Ectodermal cell (in vitro differentiated cells): Measurements from ENCODE around the gene PLD1.
"Not testable (repeated sequence)": the region's sequence is repeated elsewhere in the genome, so short reads cannot be mapped to it uniquely, and the experiment has no call there.

Source experiments
- H3K27ac ChIP-seq: 2 replicates; pipeline ENCODE4 v1.7.0; 2013; ENCODE audit warnings: mild to moderate bottlenecking, low read depth, low read length; ENCODE audit not compliant: insufficient read depth, poor library complexity, severe bottlenecking
- H3K27me3 ChIP-seq: 2 replicates; pipeline ENCODE4 v1.7.0; 2013; ENCODE audit warnings: mild to moderate bottlenecking, low read length; ENCODE audit not compliant: insufficient read depth, control insufficient read depth, poor library complexity, severe bottlenecking
- H3K36me3 ChIP-seq: one replicate; pipeline ENCODE4 v1.7.0; 2013; ENCODE audit warnings: low read length; ENCODE audit not compliant: control insufficient read depth, insufficient read depth
- H3K4me1 ChIP-seq: one replicate; pipeline ENCODE4 v1.7.0; 2013; ENCODE audit warnings: low read length; ENCODE audit not compliant: control insufficient read depth, insufficient read depth
- H3K4me3 ChIP-seq: 2 replicates; pipeline ENCODE4 v1.7.0; 2013; ENCODE audit warnings: low read depth, low read length, control low read depth; ENCODE audit not compliant: insufficient read depth
- H3K9me3 ChIP-seq: 2 replicates; pipeline ENCODE4 v1.7.0; 2013; ENCODE audit warnings: mild to moderate bottlenecking, low read length, moderate library complexity; ENCODE audit not compliant: control insufficient read depth
- WGBS, 2 experiments: methylation state at CpG; one replicate each; pipeline ENCODE4 v1.1.7; 2013; ENCODE audit warnings: missing lambda C conversion rate in 2 of 2; 5-methylcytosine and 5-hydroxymethylcytosine counted together

The PLD1 gene

DNA sequence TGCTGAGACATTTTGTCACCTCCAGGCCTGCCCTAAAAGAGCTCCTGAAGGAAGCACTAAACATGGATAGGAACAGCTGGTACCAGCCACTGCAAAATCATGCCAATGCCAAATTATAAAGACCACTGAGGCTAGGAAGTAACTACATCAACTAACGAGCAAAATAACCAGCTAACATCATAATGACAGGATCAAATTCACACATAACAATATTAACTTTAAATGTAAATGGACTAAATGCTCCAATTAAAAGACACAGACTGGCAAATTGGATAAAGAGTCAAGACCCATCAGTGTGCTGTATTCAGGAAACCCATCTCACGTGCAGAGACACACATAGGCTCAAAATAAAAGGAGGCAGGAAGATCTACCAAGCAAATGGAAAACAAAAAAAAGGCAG is 183.5 kb downstream of the PLD1 start:
- H3K4me3 ChIP-seq, H3K4me1 ChIP-seq, H3K27me3 ChIP-seq, H3K9me3 ChIP-seq, H3K36me3 ChIP-seq, H3K27ac ChIP-seq: not testable (repeated sequence)
- WGBS, 2 experiments: 94 to 100% methylated on average over 1 of the region's 2 CpGs

DNA sequence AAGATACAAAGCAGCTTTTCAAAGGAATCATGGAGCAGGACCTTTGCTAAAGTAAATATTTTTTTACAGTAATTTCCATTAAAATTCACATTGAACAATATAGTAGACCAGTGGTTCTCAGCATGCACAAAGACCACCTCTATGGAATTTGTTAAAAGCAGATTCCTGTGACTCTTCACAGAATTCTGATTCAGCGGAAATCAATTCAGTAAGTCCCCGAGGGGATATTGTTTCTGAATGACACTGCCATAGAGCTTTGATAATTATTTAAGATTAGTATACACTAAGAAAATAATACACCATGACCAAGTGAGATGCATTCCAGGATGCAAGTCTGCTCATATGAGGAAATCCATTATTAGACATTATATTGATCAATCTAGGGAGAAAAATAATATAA is 188.2 kb downstream of the PLD1 start:
- Histone ChIP-seq H3K36me3 (no peaks in the 10 kb centered on the region), H3K4me1 (no peaks in the 10 kb centered on the region), H3K27me3 (no peaks in the 10 kb centered on the region), H3K9me3 (no peaks in the 10 kb centered on the region), H3K4me3 (no peak overlapping the region), H3K27ac (peak overlapping the region; percentile 16)
- 62 to 85% methylated on average over 2 of the region's 2 CpGs for WGBS, 2 experiments

DNA sequence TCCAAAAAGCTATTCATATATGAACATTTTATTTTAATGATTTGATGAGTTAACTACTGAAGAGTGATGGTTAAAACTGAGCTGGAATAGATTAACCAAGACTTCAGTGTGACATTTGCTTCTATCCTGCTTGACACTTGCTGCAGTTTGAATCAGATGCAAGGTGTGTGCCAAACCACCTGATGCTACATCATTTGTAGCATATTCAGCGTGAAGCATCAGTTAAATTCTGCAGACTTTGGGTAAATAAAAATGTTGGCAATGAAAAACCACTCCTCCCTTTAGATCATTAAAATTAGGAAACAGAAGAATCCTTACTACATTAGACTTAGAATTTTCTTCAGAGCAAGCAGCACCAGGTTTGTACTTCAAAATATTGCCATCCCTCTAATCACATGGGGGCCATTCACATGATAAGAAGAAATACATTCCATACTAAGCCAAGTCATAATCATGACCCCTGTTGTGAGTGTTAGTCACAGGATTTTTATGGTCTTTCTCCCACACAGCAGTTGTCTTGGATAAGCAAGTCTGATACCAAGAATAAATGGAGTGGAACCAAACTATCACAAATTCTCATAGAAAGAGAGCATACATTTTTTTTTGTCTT is 189.4 kb downstream of the PLD1 start:
- H3K27ac ChIP-seq: no peak overlapping the region
- no peaks in the 10 kb centered on the region for H3K27me3 ChIP-seq
- H3K4me3 ChIP-seq: no peak overlapping the region
- H3K4me1 ChIP-seq: no peaks in the 10 kb centered on the region
- H3K9me3 ChIP-seq: no peaks in the 10 kb centered on the region
- H3K36me3 ChIP-seq: no peaks in the 10 kb centered on the region
- 100% methylated on average over 1 of the region's 1 CpG for WGBS, 2 experiments

DNA sequence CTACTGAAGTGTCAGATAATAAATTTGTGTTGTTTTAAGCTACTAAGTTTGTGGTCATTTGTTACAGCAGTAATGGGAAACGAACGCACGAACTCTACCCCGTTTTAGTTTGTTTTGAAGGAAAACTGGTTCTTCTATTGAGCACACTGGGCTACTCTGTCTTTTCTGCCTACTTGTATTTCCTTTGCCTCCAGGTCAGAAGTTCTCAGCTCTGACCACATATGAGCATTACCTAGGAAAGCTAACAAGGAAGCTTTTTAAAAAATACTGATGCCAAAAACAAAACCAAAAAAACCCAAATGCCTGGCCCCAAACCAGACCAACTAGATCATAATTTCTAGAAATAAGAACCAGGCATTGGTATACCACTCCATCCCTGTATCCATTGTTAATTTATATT is 193.5 kb downstream of the PLD1 start:
- WGBS, 2 experiments: 93 to 98% methylated on average over 4 of the region's 4 CpGs

DNA sequence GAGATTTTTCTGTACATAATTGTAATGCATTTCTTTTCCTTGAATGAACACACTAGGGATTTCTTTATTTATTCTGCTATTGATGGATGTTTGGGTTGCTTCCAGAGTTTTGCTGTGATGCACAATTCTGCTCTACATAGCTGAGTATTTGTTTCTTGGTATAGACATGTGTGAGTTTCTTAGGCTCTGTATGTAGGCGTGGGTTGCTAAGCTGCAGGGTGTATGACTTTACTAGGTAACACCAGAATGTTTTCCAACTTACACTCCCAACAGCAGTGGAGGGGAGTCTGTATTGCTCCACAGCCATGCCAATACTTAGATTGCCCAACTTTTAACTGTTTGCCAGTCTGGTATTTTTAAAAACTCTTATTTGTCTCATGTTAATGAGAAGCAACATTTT is 194.6 kb downstream of the PLD1 start:
- 100% methylated on average over 1 of the region's 1 CpG; no CpG with 5 or more reads in 1 of the 2 experiments for WGBS, 2 experiments

More for the DNA sequence above, 193.5 kb downstream of the PLD1 start:
- no peak overlapping the region for H3K4me3 ChIP-seq
- H3K9me3 ChIP-seq: no peaks in the 10 kb centered on the region
- H3K27me3 ChIP-seq: no peaks in the 10 kb centered on the region
- H3K4me1 ChIP-seq: no peaks in the 10 kb centered on the region
- H3K27ac ChIP-seq: no peak overlapping the region
- H3K36me3 ChIP-seq: no peaks in the 10 kb centered on the region

DNA sequence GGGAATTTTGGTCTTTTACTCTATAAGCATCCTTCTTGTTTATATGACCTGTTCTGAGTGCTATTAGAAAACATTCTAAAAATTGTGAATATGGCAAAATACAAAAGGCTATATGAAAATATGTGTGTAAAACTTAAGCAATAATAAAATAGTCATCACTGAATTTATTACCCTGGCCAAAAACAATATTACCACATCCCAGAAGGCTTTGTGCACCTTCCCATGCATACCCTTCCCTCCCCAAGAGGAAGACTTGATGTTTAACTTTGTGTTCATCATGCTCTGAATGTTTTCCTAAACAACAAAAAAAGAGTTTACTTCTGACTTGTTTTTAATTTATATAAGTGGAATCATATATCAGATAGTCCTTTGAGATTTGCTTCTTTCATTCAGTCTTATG is 195.0 kb downstream of the PLD1 start:
- H3K4me1 ChIP-seq: no peaks in the 10 kb centered on the region
- no peaks in the 10 kb centered on the region for H3K27me3 ChIP-seq
- no peak overlapping the region for H3K27ac ChIP-seq
- H3K36me3 ChIP-seq: no peaks in the 10 kb centered on the region
- H3K9me3 ChIP-seq: no peaks in the 10 kb centered on the region
- H3K4me3 ChIP-seq: no peak overlapping the region

More for the DNA sequence above, 194.6 kb downstream of the PLD1 start:
- no peak overlapping the region for H3K4me3 ChIP-seq
- H3K4me1 ChIP-seq: no peaks in the 10 kb centered on the region
- no peaks in the 10 kb centered on the region for H3K36me3 ChIP-seq
- no peaks in the 10 kb centered on the region for H3K9me3 ChIP-seq
- no peak overlapping the region for H3K27ac ChIP-seq
- H3K27me3 ChIP-seq: no peaks in the 10 kb centered on the region

DNA sequence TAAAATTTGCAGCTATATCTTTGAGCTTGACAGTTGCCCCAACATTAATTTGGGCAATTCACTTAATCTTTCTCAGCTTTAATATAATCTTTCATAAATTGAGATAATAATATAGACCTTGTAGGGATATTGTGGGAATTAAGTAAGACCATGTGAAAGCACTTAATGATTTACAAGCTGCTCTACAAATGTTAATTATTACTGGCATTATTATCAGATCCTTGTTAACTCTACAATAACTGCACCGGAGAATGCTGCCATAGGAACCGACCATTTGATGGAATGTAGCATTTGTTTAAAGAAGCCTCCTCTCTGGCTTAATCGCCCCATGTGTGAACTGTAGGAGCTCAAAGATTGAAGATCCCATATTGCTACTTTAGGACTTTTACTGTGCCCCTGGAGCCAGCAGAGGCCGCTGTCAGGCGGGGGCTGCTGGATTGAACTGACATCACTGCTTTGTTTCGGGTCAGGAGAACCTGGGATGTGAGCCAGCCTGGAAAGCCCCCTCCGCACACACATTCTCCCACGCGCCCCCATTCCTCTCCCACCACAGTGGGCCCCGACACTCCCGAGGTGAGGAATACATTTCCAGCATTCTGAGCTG is 195.9 kb downstream of the PLD1 start:
- H3K4me3 ChIP-seq: no peak overlapping the region
- H3K27me3 ChIP-seq: no peaks in the 10 kb centered on the region
- no peak overlapping the region for H3K27ac ChIP-seq
- 25 to 34% methylated on average over 11 of the region's 11 CpGs for WGBS, 2 experiments
- no peaks in the 10 kb centered on the region for H3K9me3 ChIP-seq
- H3K36me3 ChIP-seq: no peaks in the 10 kb centered on the region
- H3K4me1 ChIP-seq: no peaks in the 10 kb centered on the region

DNA sequence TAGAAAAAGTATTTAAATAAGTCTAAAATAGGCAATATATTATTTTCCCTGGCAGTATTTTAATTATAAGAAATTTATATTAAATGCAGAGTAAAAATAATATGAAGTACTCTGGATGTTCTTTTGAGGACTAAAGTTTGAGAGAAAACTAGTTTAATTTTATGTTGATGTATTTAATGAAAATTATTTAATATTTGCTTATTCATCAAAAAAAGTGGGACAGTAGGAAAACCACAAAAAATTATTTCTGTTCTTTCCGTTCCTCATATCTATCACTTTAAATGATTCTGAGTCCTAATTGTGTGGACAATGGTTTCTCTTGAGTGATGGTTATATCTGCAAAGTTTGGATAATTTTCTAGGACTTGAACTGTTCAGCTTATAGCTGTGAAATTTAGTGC is 202.8 kb downstream of the PLD1 start:
- no peaks in the 10 kb centered on the region for H3K9me3 ChIP-seq
- H3K4me3 ChIP-seq: no peak overlapping the region
- H3K27ac ChIP-seq: no peak overlapping the region
- H3K4me1 ChIP-seq: no peaks in the 10 kb centered on the region
- no peaks in the 10 kb centered on the region for H3K36me3 ChIP-seq
- WGBS, 2 experiments: 100% methylated on average over 1 of the region's 1 CpG; no CpG with 5 or more reads in 1 of the 2 experiments
- no peaks in the 10 kb centered on the region for H3K27me3 ChIP-seq

DNA sequence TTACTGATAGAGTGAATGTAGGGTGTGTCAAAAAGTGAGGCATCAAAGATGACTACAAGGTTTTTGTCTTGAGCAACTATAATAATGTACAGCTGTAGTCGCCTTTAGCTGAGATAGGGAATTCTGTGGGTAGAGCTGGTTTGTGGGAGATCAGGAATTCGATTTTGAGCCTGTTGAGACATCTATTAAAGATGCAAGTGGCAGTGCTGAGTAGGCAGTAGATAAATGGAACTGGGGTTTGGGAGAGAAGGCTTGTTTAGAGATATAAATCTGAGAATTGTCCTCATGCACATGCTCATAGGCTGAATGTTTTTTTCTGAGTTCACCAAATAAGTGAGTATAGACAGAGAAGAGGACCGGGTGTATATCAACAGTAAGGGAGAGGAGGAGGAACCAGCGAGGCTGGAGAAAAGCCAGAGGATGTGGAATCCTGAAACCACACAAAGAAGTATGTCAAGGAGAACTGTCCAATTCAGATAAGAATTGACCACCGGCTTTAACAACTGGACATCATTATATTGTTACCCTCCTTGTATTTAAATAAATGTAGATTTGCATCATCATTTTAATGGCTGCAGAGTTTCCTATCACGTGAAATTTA is 204.0 kb downstream of the PLD1 start:
- H3K27ac ChIP-seq: no peak overlapping the region
- no peaks in the 10 kb centered on the region for H3K9me3 ChIP-seq
- no peaks in the 10 kb centered on the region for H3K27me3 ChIP-seq
- no peaks in the 10 kb centered on the region for H3K36me3 ChIP-seq
- H3K4me1 ChIP-seq: no peaks in the 10 kb centered on the region
- WGBS, 2 experiments: 89 to 94% methylated on average over 4 to 5 of the region's 6 CpGs
- H3K4me3 ChIP-seq: no peak overlapping the region

DNA sequence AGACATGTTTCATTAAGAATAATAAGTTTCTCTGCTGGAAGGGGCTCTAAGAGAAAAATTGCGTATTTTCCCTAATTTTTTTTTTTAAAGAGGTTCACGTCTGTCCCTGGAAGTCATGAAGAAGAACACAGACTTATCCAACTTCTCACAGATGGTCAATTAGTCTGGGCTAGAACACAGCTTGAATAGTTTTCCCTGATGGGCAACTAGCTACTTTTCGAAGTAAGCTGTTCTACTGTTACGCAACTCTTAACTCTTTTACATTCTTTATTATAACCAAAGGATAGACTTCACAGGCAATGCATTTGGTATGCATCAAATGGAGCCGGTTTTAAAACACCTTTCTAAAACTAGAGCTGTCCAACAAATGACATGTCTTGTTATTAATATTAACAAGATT is 205.9 kb downstream of the PLD1 start:
- Histone ChIP-seq H3K27ac (no peak overlapping the region), H3K27me3 (no peaks in the 10 kb centered on the region)
- 91 to 97% methylated on average over 5 of the region's 5 CpGs for WGBS, 2 experiments

More for the DNA sequence above, 205.9 kb downstream of the PLD1 start:
- Histone ChIP-seq H3K4me1 (no peaks in the 10 kb centered on the region), H3K9me3 (no peaks in the 10 kb centered on the region), H3K36me3 (no peaks in the 10 kb centered on the region), H3K4me3 (no peak overlapping the region)
